Stimulated activated CD4-positive, alpha-beta T cell treated with anti-CD3 and anti-CD28 coated beads, Interleukin-12 subunit alpha, Interleukin-12 subunit beta, amount 100 ng/mL, for 24 hours (primary cell): ENCODE results near the gene MARCHF6.
"Not testable (repeated sequence)": the region's sequence is repeated elsewhere in the genome, so short reads cannot be mapped to it uniquely, and the experiment has no call there.

Source experiments
- DNase-seq, 2 experiments: peaks; one replicate each; pipeline ENCODE4 v3.0.0-alpha.2; 2020; ENCODE audit warnings: low read depth in 2 of 2

The MARCHF6 gene

GRCh38 chr5:10351919-10352318 lies 1.6 kb upstream of the MARCHF6 start:
- no peak for DNase-seq

- no peak for DNase-seq
Observed at GRCh38 chr5:10352430-10353240, 860 bp upstream of the MARCHF6 start.

- DNase-seq: peak; percentile 24 to 29
Observed at GRCh38 chr5:10354048-10354872, 765 bp downstream of the MARCHF6 start.

GRCh38 chr5:10355071-10355889 lies 1.8 kb downstream of the MARCHF6 start:
- DNase-seq: no peak

GRCh38 chr5:10358999-10359398 lies 5.5 kb downstream of the MARCHF6 start:
- DNase-seq: no peak

GRCh38 chr5:10360686-10361085 lies 7.2 kb downstream of the MARCHF6 start:
- DNase-seq: no peak

- DNase-seq: no peak
Observed at GRCh38 chr5:10363519-10364185, 10.2 kb downstream of the MARCHF6 start.

GRCh38 chr5:10364186-10364689 lies 10.7 kb downstream of the MARCHF6 start:
- DNase-seq: no peak

- DNase-seq: no peak
Observed at GRCh38 chr5:10365782-10366181, 12.3 kb downstream of the MARCHF6 start.

GRCh38 chr5:10366310-10367272 lies 13.1 kb downstream of the MARCHF6 start:
- no peak for DNase-seq

- no peak for DNase-seq
Observed at GRCh38 chr5:10367579-10367978, 14.1 kb downstream of the MARCHF6 start.

- no peak for DNase-seq
Observed at GRCh38 chr5:10370931-10371330, 17.4 kb downstream of the MARCHF6 start.

GRCh38 chr5:10371369-10371768 lies 17.9 kb downstream of the MARCHF6 start:
- DNase-seq: not testable (repeated sequence)

- no peak for DNase-seq
Observed at GRCh38 chr5:10372726-10373709, 19.5 kb downstream of the MARCHF6 start.

GRCh38 chr5:10374046-10375022 lies 20.8 kb downstream of the MARCHF6 start:
- no peak for DNase-seq

- DNase-seq: not testable (repeated sequence)
Observed at GRCh38 chr5:10375146-10375545, 21.7 kb downstream of the MARCHF6 start.

GRCh38 chr5:10376544-10376943 lies 23.0 kb downstream of the MARCHF6 start:
- DNase-seq: no peak

- DNase-seq: no peak
Observed at GRCh38 chr5:10377081-10377480, 23.6 kb downstream of the MARCHF6 start.
